GM18526 (cell line): ENCODE data around the gene PDE5A.

ENCODE experiments used
- POLR2A ChIP-seq: IDR thresholded peaks from 3 replicates; pipeline ENCODE4 v1.6.1; 2011; ENCODE audit not compliant: insufficient read length; ENCODE audit errors: extremely low read depth

The PDE5A gene

DNA sequence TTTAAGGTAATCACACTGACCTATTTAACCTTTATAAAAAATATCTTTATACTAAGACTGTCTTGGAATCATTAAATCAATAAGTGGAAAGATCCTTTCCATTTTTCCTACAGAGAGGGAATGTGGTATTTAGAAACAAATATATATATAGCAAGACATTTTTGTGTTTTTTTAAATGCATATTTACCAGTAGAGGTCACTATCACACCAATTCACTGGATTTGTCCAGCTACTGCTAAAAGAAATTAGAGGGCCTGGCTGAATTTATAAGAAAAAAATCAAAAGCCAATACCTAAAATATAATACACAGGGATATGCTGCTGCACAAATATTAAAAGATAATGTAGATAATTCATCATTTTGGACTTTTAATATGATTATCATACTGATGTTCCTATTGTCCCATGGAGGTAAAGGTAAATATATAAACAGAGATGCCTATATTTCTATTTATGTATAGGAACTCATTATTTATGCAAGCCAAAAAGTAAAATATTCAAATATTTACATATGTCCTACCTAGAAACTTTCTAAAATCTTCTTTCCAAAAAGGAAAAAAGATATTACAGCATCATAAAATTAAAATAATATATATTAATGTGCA lies 69.5 kb downstream of the PDE5A start:
- TF ChIP-seq POLR2A, result no peak

DNA sequence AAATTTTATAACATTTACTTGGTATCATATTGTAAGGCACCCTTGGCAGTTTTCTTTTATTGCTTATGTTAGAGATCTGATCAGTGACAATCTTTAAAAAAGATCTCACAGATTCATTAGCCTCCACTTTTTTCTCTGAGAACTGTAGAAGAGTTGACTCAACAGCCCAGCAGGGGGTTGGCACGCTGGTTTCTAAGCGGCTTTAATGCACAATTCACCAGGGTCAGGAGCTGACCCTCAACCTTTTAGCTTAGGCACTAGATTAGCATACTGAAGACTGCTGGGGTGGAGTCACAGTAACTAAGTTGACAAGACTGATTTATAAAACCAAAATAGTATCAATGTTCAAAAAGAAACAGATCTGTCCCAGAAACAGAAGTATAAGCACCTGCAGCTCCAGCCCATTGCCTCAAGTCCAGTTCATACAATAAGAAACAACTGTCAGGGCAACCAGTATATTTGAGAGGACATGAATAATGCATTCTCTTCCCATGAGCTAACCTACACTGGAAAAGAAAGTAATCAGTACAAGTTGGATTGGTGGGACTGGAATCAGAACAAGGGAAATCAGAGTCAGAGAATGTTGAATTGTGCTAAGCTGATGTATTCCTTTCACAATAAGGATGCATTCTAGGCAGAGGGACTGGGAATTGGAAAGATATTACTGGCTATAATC lies 77.6 kb downstream of the PDE5A start:
- no peak for TF ChIP-seq POLR2A

DNA sequence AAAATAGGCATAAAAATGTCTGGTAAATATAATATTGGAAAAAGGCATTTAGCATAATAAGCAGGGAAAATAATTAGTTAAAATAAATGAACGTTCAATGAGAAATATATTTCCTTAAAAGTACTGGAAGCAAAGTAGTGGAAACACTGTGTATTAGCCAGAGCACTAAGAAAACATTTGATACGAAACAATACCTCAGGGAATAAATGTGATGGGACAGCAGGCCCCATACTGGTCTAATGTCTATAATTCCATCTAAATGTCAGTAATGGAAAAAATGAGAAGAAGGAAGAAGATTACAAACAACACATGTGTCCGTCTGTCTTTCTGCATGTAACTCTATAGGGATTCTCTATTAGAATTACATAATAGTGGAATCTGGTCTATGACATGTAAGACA lies 79.0 kb downstream of the PDE5A start:
- TF ChIP-seq POLR2A, result no peak

DNA sequence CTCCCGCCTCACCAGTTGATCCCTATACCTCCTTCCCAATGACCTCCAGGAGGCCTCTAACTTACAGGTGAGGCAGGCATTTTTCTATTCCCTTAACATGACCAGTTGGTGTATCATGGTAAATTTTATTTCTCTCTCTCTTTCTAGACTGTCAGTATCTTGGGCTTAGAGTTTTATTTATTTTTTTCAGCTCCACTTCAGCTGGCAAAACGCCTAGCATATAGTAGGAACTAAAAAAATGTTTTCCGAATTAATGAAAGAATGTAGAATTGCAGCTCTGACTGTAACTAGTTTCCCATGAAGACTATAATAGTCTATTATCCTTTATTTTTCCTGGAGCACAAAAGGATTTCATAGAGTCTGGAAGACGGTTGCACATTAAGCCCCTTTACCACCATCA lies 84.8 kb downstream of the PDE5A start:
- TF ChIP-seq POLR2A, result no peak

DNA sequence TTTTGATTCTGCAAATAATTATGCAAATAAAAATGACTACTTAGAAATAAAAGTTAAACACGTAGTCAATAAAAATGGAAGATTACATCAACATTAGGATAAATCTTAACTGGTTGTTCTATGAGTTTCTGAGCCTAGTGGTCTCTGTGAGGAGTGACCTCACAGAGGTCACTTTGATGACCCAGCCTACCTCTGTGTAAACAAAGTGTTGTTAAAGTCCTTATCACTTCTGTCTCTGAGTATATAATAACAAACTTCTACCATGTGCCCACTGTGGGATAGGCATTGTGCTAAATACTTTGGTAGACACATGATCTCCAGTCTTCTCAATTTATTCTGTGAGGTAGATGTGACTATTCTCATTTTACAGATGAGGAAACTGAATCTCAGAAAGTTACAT lies 85.4 kb downstream of the PDE5A start:
- TF ChIP-seq POLR2A, result no peak

DNA sequence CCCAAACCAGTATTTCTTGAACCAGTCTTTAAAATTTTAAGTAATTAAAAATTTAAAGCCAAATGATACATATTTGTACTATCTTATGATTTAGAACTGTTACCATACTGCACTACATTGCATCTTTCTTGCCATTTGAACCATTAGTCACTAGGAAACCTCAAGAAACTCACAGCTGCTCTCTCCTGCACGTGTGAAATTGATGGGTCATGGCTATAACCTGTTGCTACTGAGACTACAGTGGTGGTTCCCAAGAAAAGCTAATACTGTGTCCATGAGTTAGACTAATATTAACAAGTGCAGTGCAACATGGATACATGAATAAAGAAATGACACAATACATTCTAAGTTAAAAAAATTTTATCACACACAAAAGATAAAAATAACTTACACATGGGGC lies 88.4 kb downstream of the PDE5A start:
- no peak for TF ChIP-seq POLR2A

DNA sequence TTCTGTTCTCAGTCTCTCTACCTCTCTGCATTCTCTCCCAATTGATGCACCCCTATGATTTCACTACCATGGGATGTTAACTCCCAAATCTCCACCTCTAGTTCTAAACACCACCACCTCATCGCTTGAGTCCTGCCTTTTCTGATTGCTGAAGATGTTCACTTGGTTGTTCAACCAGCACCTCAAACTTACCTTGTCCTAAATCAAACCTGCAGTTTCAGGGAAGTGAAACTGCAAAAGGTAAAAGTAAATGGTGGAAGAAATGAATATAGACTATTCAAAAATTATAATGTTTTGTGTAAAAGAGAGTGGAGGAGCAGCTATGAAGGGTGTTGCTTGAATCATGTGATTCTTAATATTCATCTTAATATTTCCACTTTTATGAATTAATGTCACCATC lies 91.0 kb downstream of the PDE5A start:
- TF ChIP-seq POLR2A, result no peak

DNA sequence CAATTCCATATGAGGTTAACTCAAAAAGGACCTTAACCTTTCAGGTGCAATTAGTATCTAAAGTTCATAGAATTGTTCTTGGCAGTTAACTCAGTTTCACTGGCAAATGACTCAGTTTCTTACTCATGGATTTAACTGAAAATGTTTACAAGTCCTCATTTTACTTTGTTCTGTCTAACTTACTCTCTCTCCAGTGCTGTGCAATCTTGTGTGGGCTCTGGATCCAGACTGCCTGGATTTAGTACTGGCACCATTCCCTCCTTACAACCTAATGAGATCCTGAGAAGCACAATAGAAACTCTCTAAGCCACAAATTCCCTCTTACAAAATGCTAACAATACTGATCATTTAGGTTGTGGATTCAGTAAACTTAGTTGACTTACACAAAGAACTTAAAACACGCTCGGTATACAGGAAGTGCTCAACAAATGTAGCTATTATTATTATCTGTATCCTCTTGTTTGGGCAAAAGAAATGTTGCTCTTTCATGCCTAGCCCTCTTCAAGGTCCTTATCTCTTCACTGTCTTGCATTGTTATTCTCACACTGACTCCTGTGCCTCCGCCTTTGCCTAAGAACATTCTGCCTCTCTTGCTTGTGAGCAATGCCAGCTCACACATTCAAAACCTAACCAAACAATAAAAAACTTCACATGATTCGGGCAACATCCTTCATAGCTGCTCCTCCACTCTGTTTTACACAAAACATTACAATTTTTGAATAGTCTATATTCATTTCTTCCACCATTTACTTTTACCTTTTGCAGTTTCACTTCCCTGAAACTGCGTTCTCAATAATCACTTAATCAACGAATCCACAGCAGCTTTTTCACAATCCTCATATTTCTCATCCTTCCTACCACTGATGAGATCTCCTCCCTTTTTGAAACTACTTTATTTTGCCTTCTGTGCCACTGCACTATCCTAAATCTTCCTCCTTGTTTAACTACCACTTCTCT lies 91.8 kb downstream of the PDE5A start:
- TF ChIP-seq POLR2A, result no peak

DNA sequence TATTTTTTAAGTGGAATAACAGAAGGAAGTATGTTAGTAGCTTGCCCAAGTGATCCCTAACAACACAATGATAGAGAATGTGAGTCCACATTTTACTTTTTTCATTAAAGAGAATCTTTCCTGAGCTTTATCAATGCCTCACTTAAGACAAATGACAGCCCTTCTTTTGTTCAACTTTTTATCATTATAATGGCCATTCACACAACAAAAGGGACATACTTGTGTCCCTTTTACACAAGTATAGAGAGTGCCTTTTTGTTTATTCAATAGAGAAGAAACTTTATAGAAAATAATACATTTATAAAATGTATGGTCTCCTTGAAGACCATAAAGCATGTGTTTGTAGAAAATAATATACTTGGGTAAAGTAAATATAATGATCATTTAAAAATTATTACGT lies 96.3 kb downstream of the PDE5A start:
- no peak for TF ChIP-seq POLR2A

DNA sequence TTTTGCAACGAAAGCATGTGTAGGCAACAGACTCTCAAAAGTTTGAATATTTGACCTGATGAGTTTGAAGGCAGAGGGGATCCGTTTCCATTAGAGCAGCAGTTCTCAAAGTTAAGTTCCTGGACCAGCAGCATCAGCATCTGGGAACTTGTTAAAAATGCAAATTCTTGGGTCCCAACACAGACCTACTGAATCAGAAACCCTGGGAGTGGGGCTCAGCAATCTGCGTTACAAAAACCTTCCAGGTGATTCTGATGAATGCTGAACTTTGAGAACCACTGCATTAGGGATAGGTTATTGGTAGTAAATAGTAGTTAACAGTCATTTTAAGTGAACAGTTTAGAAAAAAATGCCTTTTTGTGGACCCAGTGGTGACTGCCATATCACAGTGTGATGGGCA lies 98.8 kb downstream of the PDE5A start:
- no peak for TF ChIP-seq POLR2A

DNA sequence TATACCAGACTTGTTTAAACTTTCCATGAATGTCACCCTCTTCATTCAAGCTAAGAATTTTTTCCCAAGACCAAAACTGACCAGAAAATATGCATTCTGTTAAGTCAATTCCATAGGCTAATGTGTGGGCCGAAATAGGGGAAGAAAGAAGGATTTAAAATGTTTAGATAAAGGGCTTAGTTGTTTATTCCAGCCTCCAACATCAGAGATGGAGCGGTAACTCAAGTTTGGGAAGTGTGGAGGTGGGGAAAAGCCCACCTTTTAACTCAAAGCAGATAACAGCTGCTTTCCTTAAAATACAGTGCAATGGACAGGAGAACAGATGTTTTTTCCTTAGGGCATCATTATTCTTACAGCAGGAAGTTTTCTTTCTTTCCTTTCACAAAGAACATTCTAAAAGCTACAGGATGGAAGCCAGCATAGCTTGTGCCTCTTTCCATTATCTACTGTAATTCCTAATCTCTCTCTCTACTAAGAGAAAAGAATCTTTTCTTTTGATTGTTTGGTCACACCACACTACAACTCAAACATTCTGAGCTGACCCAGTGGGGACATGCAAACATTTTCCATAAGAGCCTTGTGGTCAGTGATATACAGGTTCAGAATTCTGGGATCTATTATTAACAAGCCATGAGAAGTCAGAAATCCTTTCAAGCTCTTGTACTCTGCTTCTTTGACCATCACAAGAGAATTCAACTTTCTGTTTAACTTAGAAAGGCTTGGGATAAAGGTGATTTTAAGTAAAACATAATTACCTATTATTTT lies 101.6 kb downstream of the PDE5A start:
- TF ChIP-seq POLR2A, result no peak

DNA sequence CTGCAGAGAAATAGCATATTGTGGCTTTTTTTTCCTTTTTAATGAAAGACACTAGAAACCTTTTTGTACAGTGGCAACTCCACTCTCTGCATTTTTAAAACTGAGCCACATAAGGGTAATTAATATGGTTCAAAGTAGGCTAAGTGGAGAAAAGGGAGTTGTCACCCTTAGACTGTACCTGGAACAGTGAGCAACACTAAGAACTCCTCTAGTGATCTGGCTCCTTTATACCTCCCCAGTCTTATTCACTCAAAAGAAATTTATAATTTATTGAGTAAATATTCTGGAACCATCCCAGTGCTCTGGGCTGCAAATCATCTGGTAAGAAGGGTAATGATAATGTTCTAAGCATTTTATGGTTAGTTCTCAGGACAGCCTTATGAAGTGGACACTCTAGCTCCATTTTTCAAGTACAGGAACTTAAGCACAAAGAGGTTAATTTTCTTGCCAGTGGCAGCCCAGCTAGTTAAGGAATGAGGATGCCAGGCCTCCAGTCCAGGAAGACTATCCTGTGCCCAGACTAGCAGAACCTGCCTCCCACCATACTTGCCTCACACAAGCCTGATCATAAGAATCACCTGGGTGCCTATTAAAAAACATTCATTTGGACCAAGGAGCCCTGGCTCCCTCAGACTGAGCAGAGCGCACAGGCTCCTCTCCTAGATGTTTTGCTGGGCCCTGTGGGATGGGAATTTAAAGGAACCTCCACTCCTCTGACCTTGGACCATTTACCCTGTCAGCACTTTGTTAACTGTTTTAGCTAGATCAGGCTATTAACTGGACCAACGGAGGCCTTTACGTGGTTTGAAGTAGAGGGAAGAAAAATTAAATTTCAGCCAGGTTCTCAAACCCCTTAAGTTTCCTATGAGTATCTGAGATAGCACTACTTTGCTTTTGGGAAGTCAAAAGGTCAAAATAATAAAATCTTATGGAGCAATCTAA lies 102.6 kb downstream of the PDE5A start:
- TF ChIP-seq POLR2A, result no peak

DNA sequence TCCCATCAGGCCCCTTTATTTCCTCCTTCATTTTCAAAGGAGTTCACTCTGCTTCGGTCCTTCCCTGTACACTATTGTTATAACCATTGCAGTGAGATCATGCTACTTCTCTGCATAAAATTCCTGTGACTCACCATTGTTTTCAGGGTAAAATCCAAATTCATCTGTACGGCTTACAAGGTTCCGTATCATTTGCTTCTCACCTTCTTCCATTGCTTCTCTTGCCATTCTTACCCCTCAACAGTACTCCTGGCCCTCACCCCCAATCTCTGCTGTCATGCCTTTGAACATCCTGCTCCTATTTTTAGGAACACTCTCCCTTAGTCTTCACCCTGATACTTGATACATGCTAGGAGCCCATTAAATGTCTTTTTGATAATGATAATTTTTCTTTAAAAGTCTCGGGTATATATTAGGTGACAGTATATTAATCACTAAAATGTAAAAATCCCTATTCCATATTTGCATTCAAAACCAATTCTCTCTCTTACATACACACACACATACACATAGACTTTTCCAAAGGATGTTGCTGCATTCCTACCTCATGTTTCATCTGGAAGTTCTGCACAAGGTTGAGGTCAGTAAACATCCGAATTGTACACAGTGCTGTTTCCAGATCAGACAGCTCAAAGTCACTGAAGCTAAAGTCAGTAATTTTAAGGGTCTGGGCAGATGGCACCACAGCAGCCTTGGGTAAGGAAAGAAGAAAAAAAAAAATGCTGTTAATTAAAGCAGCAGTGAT lies 103.4 kb downstream of the PDE5A start:
- TF ChIP-seq POLR2A, result no peak

DNA sequence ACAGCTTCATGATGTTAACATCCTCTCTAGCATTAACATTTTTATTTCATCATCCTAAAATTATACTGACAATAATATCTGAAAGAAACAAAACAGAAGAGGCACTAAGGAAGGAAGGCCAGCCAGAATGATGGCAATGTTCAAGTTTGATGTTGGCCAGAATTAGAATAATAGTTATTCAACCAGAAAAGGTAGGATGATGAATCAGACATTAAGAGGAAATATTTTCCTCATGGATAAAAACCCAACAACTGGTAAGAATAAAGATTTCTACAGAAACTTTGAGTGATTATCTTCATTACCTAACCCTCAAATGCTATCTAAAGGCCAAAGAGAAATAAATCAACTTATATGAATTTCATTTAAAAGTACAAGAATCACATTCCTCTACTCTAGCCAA lies 105.2 kb downstream of the PDE5A start:
- no peak for TF ChIP-seq POLR2A

DNA sequence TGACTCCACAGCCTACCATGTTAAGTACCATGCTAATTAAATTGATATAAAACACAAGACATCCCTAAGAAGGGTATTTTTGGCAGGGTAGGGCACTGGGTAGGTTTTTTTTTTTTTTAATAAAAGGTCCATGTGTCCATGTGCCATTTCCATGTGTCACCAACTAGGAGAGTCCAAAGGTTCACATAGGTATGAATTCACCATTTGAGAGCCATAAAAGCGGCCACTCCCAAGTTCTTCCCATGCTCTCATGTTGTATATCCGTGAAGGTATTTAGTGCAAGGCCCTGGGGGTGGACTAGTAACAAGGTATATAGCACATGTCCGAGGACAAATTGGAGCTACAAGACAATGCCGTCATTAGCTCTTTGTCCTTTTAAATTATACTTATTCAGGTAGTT lies 107.3 kb downstream of the PDE5A start:
- no peak for TF ChIP-seq POLR2A
